ENCODE results near the gene OR4K13.

The OR4K13 gene

GRCh38 chr14:20035938-20036337, at the start of gene OR4K13:
Gene OR4K13 (minus strand): TSS chr14:20036038. CDS start chr14:20034758, 1,280 bp downstream.
- no peak for DNase-seq (ENCODE audit: low read depth in 2 of 2, low spot score in 1 of 2)

GRCh38 chr14:20059745-20060144, 23.9 kb upstream of the OR4K13 start, which contains the start of gene OR4L1:
Gene OR4L1 (plus strand): TSS chr14:20060045. CDS start chr14:20060045, 0 bp downstream.
- DNase-seq (ENCODE audit: low read depth in 2 of 2, low spot score in 1 of 2): no peak

GRCh38 chr14:20048202-20048601, 12.4 kb upstream of the OR4K13 start:
- DNase-seq (ENCODE audit: low read depth in 2 of 2, low spot score in 1 of 2): no peak

- no peak for DNase-seq (ENCODE audit: low read depth in 2 of 2, low spot score in 1 of 2)
These were observed 8.4 kb upstream of the OR4K13 start for GRCh38 chr14:20044243-20044642.

- no peak for DNase-seq (ENCODE audit: low read depth in 2 of 2, low spot score in 1 of 2)
These were observed 389 bp downstream of the OR4K13 start for GRCh38 chr14:20035449-20035848.

GRCh38 chr14:20031058-20031457, 4.8 kb downstream of the OR4K13 start:
- DNase-seq (ENCODE audit: low read depth in 2 of 2, low spot score in 1 of 2): no peak

GRCh38 chr14:20019257-20019865, 16.5 kb downstream of the OR4K13 start, which contains the start of gene OR4K14:
Gene OR4K14 (minus strand): TSS chr14:20019307. CDS start chr14:20015193, 4,114 bp downstream.
- DNase-seq (ENCODE audit: low read depth in 2 of 2, low spot score in 1 of 2): no peak

- no peak for DNase-seq (ENCODE audit: low read depth in 2 of 2, low spot score in 1 of 2)
These were observed 27.7 kb downstream of the OR4K13 start for GRCh38 chr14:20008156-20008555.

- no peak for DNase-seq (ENCODE audit: low read depth in 2 of 2, low spot score in 1 of 2)
These were observed 33.5 kb downstream of the OR4K13 start for GRCh38 chr14:20002319-20002718.

GRCh38 chr14:20001863-20002262, 34.0 kb downstream of the OR4K13 start, which contains the start of gene OR4Q2:
Gene OR4Q2 (plus strand): TSS chr14:20002163.
- DNase-seq (ENCODE audit: low read depth in 2 of 2, low spot score in 1 of 2): no peak

GRCh38 chr14:19993438-19993837, 42.4 kb downstream of the OR4K13 start:
- no peak for DNase-seq (ENCODE audit: low read depth in 2 of 2, low spot score in 1 of 2)

Measured in stimulated activated CD8-positive, alpha-beta memory T cell treated with anti-CD3 and anti-CD28 coated beads, Interleukin-4, amount 100 ng/mL, for 4 hours (primary cell).